Tibial nerve (tissue), 4 donors: ENCODE data around the gene SUGCT.
"Not testable (repeated sequence)": the region's sequence is repeated elsewhere in the genome, so short reads cannot be mapped to it uniquely, and the experiment has no call there.

Experiments
- EP300 ChIP-seq, 2 donors: sonication (generic); formaldehyde crosslinking; IDR thresholded peaks; one replicate each; pipeline ENCODE4 v1.6.1; 2017; ENCODE audit warnings: antibody characterized with exemption in 2 of 2, mild to moderate bottlenecking in 1 of 2
- POLR2A ChIP-seq, 2 donors: fragments of 450-650 bp; IDR thresholded peaks; one replicate each; pipeline ENCODE4 v1.6.1; 2017; ENCODE audit warnings: antibody characterized with exemption in 2 of 2, mild to moderate bottlenecking in 2 of 2, moderate library complexity in 2 of 2
- TF ChIP-seq, protein P1 (sequence below), 5 experiments: fragments of 200-600 bp in 3 of 5; fragments of 450-650 bp in 2 of 5; sonication (generic) in 3 of 5; IDR thresholded peaks; one replicate each; pipeline ENCODE4 v1.5.1; 2016 to 2019; ENCODE audit warnings: antibody characterized with exemption in 5 of 5, mild to moderate bottlenecking in 3 of 5, moderate library complexity in 2 of 5

DNA sequence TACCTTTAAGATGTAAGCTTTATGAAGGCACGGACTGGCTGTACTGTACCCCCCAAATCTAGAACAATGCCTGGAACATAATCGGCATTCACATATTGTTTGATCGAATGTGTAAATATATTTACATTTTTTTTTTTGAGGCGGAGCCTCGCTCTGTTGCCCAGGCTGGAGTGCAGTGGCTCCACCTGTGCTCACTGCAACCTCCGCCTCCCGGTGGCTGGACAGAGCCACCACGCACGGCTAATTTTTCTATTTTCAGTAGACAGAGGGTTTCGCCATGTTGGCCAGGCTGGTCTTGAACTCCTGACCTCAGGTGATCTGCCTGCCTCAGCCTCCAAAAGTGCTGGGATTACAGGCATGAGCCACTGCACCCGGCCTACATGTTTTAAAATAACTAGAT, 118.6 kb downstream of the SUGCT start:
- TF ChIP-seq, protein P1, sequence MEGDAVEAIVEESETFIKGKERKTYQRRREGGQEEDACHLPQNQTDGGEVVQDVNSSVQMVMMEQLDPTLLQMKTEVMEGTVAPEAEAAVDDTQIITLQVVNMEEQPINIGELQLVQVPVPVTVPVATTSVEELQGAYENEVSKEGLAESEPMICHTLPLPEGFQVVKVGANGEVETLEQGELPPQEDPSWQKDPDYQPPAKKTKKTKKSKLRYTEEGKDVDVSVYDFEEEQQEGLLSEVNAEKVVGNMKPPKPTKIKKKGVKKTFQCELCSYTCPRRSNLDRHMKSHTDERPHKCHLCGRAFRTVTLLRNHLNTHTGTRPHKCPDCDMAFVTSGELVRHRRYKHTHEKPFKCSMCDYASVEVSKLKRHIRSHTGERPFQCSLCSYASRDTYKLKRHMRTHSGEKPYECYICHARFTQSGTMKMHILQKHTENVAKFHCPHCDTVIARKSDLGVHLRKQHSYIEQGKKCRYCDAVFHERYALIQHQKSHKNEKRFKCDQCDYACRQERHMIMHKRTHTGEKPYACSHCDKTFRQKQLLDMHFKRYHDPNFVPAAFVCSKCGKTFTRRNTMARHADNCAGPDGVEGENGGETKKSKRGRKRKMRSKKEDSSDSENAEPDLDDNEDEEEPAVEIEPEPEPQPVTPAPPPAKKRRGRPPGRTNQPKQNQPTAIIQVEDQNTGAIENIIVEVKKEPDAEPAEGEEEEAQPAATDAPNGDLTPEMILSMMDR (IDR thresholded peaks at IDR 0.05), result not testable (repeated sequence)
- not testable (repeated sequence) for TF ChIP-seq POLR2A, EP300 (IDR thresholded peaks at IDR 0.05)
